ENCODE data around the gene FOXK2. TPM values are rescaled to one million over a fixed set of nuclear protein-coding genes. Genes with fewer than 3 reads are reported as not detected.

Gene FOXK2
- total and polyA plus RNA-seq, 4 donors, result 23.4 to 59.8 (median 33.4) TPM

DNA sequence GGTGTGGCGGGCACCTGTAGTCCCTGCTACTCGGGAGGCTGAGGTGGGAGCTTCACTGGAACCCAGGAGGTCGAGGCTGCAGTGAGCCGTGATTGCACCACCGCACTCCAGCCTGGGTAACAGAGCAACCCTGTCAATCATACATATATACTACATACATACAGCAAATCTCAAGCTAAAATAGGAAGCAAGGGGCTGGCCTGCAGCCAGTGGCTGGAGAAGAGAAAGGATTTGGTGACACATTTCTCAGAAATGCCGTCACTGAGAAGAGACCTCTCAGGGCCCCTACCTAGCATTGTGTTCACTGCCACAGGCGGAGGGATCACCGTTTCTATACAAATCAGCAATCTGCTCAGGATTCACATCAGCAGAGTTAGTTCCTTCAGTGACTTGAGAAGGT, 44.1 kb upstream of the FOXK2 start:
- Histone ChIP-seq H3K9ac (ENCODE audit: insufficient read depth in 1 of 2, low read length in 2 of 2) (no peak overlapping the region), H3K36me3 (ENCODE audit: control insufficient read depth in 4 of 4, insufficient read depth in 4 of 4, low read length in 4 of 4) (peaks cover 17 to 35% (median 26%) of the 10 kb centered on the region in 4 donors), H3K27ac (ENCODE audit: low read depth in 1 of 2, low read length in 1 of 2) (no peak overlapping the region), H3K4me3 (no peak overlapping the region), H3K4me1 (ENCODE audit: control insufficient read depth in 5 of 5, insufficient read depth in 5 of 5, low read length in 5 of 5) (no peaks in the 10 kb centered on the region), H3K9me3 (ENCODE audit: control insufficient read depth in 4 of 4, insufficient read depth in 3 of 4, low read length in 3 of 4) (no peaks in the 10 kb centered on the region), H3K27me3 (ENCODE audit: control insufficient read depth in 3 of 3, insufficient read depth in 3 of 3, low read length in 2 of 3) (no peaks in the 10 kb centered on the region)
- WGBS, 2 donors, result 80 to 89% methylated on average over 8 of the region's 8 CpGs
- ATAC-seq (ENCODE audit: insufficient read depth, low FRiP score), result no peak
- TF ChIP-seq, protein P1, sequence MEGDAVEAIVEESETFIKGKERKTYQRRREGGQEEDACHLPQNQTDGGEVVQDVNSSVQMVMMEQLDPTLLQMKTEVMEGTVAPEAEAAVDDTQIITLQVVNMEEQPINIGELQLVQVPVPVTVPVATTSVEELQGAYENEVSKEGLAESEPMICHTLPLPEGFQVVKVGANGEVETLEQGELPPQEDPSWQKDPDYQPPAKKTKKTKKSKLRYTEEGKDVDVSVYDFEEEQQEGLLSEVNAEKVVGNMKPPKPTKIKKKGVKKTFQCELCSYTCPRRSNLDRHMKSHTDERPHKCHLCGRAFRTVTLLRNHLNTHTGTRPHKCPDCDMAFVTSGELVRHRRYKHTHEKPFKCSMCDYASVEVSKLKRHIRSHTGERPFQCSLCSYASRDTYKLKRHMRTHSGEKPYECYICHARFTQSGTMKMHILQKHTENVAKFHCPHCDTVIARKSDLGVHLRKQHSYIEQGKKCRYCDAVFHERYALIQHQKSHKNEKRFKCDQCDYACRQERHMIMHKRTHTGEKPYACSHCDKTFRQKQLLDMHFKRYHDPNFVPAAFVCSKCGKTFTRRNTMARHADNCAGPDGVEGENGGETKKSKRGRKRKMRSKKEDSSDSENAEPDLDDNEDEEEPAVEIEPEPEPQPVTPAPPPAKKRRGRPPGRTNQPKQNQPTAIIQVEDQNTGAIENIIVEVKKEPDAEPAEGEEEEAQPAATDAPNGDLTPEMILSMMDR (IDR thresholded peaks at IDR 0.05; ENCODE audit: control extremely low read depth, extremely low read depth), result no peak
- no peak for DNase-seq

DNA sequence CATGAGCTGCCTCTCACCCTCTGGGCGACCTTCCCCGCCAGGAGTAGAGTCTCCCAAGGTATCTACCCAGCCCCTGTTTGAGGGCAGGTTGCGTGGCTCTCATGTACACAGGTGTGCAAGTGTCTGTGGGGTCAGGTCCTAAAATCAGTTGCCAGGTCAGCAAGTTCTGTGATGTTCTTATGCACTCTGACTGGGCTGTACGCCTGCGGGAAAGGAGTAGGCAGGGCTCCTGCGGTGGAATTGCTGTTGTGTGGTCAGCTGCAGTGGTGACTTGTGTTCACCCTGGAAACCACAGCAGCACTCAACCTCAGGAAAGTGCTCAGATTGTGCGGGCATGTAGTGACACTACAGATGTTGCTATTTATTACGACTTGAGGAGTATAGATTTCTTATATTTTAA, 41.6 kb upstream of the FOXK2 start:
- Histone ChIP-seq H3K27me3 (ENCODE audit: control insufficient read depth in 3 of 3, insufficient read depth in 3 of 3, low read length in 2 of 3) (no peaks in the 10 kb centered on the region), H3K36me3 (ENCODE audit: control insufficient read depth in 4 of 4, insufficient read depth in 4 of 4, low read length in 4 of 4) (peaks cover 17 to 42% (median 27%) of the 10 kb centered on the region in 4 donors), H3K9me3 (ENCODE audit: control insufficient read depth in 4 of 4, insufficient read depth in 3 of 4, low read length in 3 of 4) (no peaks in the 10 kb centered on the region), H3K27ac (ENCODE audit: low read depth in 1 of 2, low read length in 1 of 2) (no peak overlapping the region), H3K4me3 (no peak overlapping the region), H3K9ac (ENCODE audit: insufficient read depth in 1 of 2, low read length in 2 of 2) (no peak overlapping the region), H3K4me1 (ENCODE audit: control insufficient read depth in 5 of 5, insufficient read depth in 5 of 5, low read length in 5 of 5) (no peaks in the 10 kb centered on the region)
- ATAC-seq (ENCODE audit: insufficient read depth, low FRiP score) (no peak), DNase-seq (no peak)
- TF ChIP-seq, protein P1 (IDR thresholded peaks at IDR 0.05; ENCODE audit: control extremely low read depth, extremely low read depth), result no peak
- WGBS, 2 donors, result 91 to 94% methylated on average over 8 of the region's 8 CpGs

DNA sequence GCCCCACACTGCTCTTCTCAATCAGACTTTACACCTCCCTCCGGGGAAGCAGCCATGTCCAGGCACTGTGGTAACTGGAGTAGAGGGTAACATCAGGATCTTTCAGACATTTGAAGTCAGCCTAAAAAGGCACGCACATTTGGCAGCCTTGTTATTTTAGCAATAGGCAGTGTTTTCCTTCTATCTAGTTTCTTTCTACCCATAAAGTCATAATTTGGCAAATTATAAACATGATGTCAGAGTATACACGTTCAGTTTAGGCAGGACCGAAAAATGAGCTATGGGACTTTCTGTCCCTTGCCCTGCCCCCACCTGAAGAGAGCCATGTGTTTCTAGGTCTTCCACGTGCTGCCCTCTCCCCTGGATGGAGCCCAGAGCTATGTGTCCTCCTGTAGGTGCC, 39.9 kb upstream of the FOXK2 start:
- TF ChIP-seq, protein P1 (IDR thresholded peaks at IDR 0.05; ENCODE audit: control extremely low read depth, extremely low read depth), result no peak
- no peak overlapping the region for H3K27ac ChIP-seq (ENCODE audit: low read depth in 1 of 2, low read length in 1 of 2)
- DNase-seq (no peak), ATAC-seq (ENCODE audit: insufficient read depth, low FRiP score) (no peak)
- 91 to 95% methylated on average over 5 of the region's 5 CpGs for WGBS, 2 donors
- no peaks in the 10 kb centered on the region for H3K27me3 ChIP-seq (ENCODE audit: control insufficient read depth in 3 of 3, insufficient read depth in 3 of 3, low read length in 2 of 3)
- peaks cover 10 to 54% (median 34%) of the 10 kb centered on the region in 4 donors for H3K36me3 ChIP-seq (ENCODE audit: control insufficient read depth in 4 of 4, insufficient read depth in 4 of 4, low read length in 4 of 4)
- H3K4me1 ChIP-seq (ENCODE audit: control insufficient read depth in 5 of 5, insufficient read depth in 5 of 5, low read length in 5 of 5), result no peaks in the 10 kb centered on the region
- no peaks in the 10 kb centered on the region for H3K9me3 ChIP-seq (ENCODE audit: control insufficient read depth in 4 of 4, insufficient read depth in 3 of 4, low read length in 3 of 4)
- H3K9ac ChIP-seq (ENCODE audit: insufficient read depth in 1 of 2, low read length in 2 of 2), result no peak overlapping the region
- no peak overlapping the region for H3K4me3 ChIP-seq

DNA sequence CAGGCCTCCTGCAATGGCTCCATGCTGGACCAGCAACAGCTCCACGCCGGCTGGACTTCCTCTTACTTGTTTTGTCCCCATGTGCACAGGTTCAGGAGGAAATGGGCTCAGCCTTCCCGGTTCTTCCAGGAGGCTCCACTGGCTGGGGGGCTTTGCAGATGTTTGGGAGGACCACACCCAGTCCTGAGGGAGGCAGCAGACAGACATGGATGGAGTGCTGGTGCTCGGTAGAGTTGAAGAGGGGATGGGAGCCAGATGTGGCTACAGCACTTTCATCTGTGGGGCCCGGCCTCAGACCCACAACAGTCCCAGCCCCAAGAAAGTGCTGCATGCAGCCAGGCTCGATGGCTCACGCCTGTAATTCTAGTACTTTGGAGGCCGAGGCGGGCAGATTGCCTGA, 39.2 kb upstream of the FOXK2 start:
- Histone ChIP-seq H3K4me3 (no peak overlapping the region), H3K4me1 (ENCODE audit: control insufficient read depth in 5 of 5, insufficient read depth in 5 of 5, low read length in 5 of 5) (no peaks in the 10 kb centered on the region), H3K27me3 (ENCODE audit: control insufficient read depth in 3 of 3, insufficient read depth in 3 of 3, low read length in 2 of 3) (no peaks in the 10 kb centered on the region), H3K36me3 (ENCODE audit: control insufficient read depth in 4 of 4, insufficient read depth in 4 of 4, low read length in 4 of 4) (peaks cover 13 to 53% (median 37%) of the 10 kb centered on the region in 4 donors), H3K9me3 (ENCODE audit: control insufficient read depth in 4 of 4, insufficient read depth in 3 of 4, low read length in 3 of 4) (no peaks in the 10 kb centered on the region), H3K27ac (ENCODE audit: low read depth in 1 of 2, low read length in 1 of 2) (no peak overlapping the region), H3K9ac (ENCODE audit: insufficient read depth in 1 of 2, low read length in 2 of 2) (no peak overlapping the region)
- DNase-seq, result no peak
- ATAC-seq (ENCODE audit: insufficient read depth, low FRiP score), result no peak
- 88 to 93% methylated on average over 9 of the region's 9 CpGs for WGBS, 2 donors
- TF ChIP-seq, protein P1 (IDR thresholded peaks at IDR 0.05; ENCODE audit: control extremely low read depth, extremely low read depth), result no peak

Measured in lung (tissue), 12 donors.